Measurements from ENCODE around the gene HPSE. TPM values are rescaled to one million over a fixed set of nuclear protein-coding genes. Genes with fewer than 3 reads are reported as not detected.

HPSE gene
- total and polyA plus RNA-seq, 2 experiments from 2014 or later: 1.7 to 3.8 TPM

DNA sequence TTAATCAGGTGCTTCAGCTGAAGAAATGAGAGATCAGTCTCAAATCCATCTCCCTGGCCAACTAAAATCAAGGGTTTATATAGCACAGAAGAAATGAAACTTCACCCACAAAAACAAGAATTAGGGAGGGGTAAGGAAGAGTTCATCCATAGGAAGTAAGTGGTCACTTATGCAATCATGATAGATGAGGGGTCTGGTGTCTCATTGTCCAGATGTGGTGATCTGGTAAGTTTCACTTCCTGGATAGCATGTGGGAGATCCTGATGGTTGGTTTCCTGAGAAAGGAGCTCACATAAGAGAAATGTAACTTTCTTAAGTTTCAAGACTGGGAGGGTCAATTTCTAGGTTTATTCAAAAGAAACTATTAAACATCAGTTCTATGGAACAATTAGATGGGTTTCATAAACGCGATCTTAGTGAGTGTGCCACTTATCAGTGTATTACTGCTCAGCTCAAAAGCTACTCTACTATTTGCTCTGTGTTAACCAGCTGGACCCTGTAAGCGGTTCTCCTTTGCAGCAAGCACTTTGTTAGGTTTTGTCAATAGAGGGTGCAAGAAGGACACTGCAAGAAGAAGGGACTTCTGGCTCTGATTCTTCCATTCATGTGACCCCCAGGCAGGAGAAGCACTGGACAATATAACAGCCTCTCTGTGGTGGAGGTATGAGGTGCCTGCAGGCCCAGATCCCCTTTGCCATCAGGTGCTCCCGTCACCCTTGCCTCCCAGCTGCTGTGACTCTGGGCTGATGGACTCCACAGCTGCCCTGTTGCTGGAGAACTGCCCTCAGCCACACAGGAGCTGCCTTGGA, 35.4 kb upstream of the HPSE start:
- Histone ChIP-seq H3K4me3 (no peak overlapping the region), H2AFZ (peak overlapping the region; percentile 41), H3K79me2 (no peaks in the 10 kb centered on the region), H3K4me2 (no peak overlapping the region), H3K9me3 (ENCODE audit: low read depth) (no peaks in the 10 kb centered on the region), H3K9me2 (replicated peaks; ENCODE audit: insufficient read depth) (no peaks in the 10 kb centered on the region), H4K20me1 (ENCODE audit: insufficient read depth, poor library complexity, severe bottlenecking) (no peaks in the 10 kb centered on the region), H3K4me1 (ENCODE audit: insufficient read depth) (peaks cover 8% of the 10 kb centered on the region), H3K36me3 (replicated peaks; ENCODE audit: insufficient read depth, low read depth) (no peaks in the 10 kb centered on the region), H3K27ac (peak overlapping the region; percentile 80), H3K27me3 (no peaks in the 10 kb centered on the region)
- WGBS (ENCODE audit: low lambda C conversion rate, missing lambda C conversion rate): 62% methylated on average over 4 of the region's 4 CpGs
- DNase-seq (ENCODE audit: low spot score): peak; percentile 11
- TF ChIP-seq EZH2 (IDR thresholded peaks at IDR 0.05; ENCODE audit: borderline replicate concordance) (no peak), CTCF (IDR thresholded peaks at IDR 0.05; ENCODE audit: poor library complexity) (peak; percentile 30)

- Histone ChIP-seq H2AFZ (no peak overlapping the region), H3K36me3 (replicated peaks; ENCODE audit: insufficient read depth, low read depth) (no peaks in the 10 kb centered on the region), H3K4me1 (ENCODE audit: insufficient read depth) (peaks cover 4% of the 10 kb centered on the region), H3K79me2 (no peaks in the 10 kb centered on the region), H4K20me1 (ENCODE audit: insufficient read depth, poor library complexity, severe bottlenecking) (no peaks in the 10 kb centered on the region), H3K9me2 (replicated peaks; ENCODE audit: insufficient read depth) (no peaks in the 10 kb centered on the region), H3K4me3 (no peak overlapping the region), H3K9me3 (ENCODE audit: low read depth) (no peaks in the 10 kb centered on the region), H3K4me2 (no peak overlapping the region), H3K27ac (no peak overlapping the region), H3K27me3 (no peaks in the 10 kb centered on the region)
- DNase-seq (ENCODE audit: low spot score): no peak
- TF ChIP-seq EZH2phosphoT487 (IDR thresholded peaks at IDR 0.05; ENCODE audit: low read depth, severe bottlenecking, unreplicated experiment) (no peak), EZH2 (IDR thresholded peaks at IDR 0.05; ENCODE audit: borderline replicate concordance) (no peak), CTCF (IDR thresholded peaks at IDR 0.05; ENCODE audit: poor library complexity) (no peak)
- WGBS (ENCODE audit: low lambda C conversion rate, missing lambda C conversion rate): 95% methylated on average over 3 of the region's 3 CpGs
Observed at GRCh38 chr4:83364312-83364711, 29.7 kb upstream of the HPSE start.

GRCh38 chr4:83362492-83363329, 28.1 kb upstream of the HPSE start:
- peak; percentile 51 for DNase-seq (ENCODE audit: low spot score)
- H3K27ac ChIP-seq: peak overlapping the region; percentile 53
- H2AFZ ChIP-seq: no peak overlapping the region
- WGBS (ENCODE audit: low lambda C conversion rate, missing lambda C conversion rate): 66% methylated on average over 9 of the region's 9 CpGs
- no peaks in the 10 kb centered on the region for H3K27me3 ChIP-seq
- H3K4me2 ChIP-seq: peak overlapping the region; percentile 56
- H3K9me3 ChIP-seq (ENCODE audit: low read depth): no peaks in the 10 kb centered on the region
- H3K79me2 ChIP-seq: no peaks in the 10 kb centered on the region
- no peaks in the 10 kb centered on the region for H4K20me1 ChIP-seq (ENCODE audit: insufficient read depth, poor library complexity, severe bottlenecking)
- no peaks in the 10 kb centered on the region for H3K36me3 ChIP-seq (replicated peaks; ENCODE audit: insufficient read depth, low read depth)
- H3K4me3 ChIP-seq: no peak overlapping the region
- peaks cover 8% of the 10 kb centered on the region for H3K4me1 ChIP-seq (ENCODE audit: insufficient read depth)
- no peaks in the 10 kb centered on the region for H3K9me2 ChIP-seq (replicated peaks; ENCODE audit: insufficient read depth)
- no peak for TF ChIP-seq EZH2 (IDR thresholded peaks at IDR 0.05; ENCODE audit: borderline replicate concordance)
- peak; percentile 50 for TF ChIP-seq CTCF (IDR thresholded peaks at IDR 0.05; ENCODE audit: poor library complexity)
- TF ChIP-seq EZH2phosphoT487 (IDR thresholded peaks at IDR 0.05; ENCODE audit: low read depth, severe bottlenecking, unreplicated experiment): peak; percentile 83

All from hepatocyte (in vitro differentiated cells).